Natural killer cell (primary cell): Measurements from ENCODE around the gene DYNC1H1. TPM values are rescaled to one million over a fixed set of nuclear protein-coding genes. Genes with fewer than 3 reads are reported as not detected.
A peak's percentile ranks its signal among the peaks of the same experiment; 100 is the strongest.

ENCODE experiments used
- ATAC-seq, 3 donors: fragments of 150-1000 bp in 2 of 3; fragments of 200-7000 bp in 1 of 3; cut with Tn5 transposase; 1 replicate in 1 of 3; 2 replicates in 2 of 3; pipeline ENCODE4 v1.10.0; 2021; ENCODE audit warnings: mild to moderate bottlenecking in 2 of 3, moderate library complexity in 2 of 3
- DNase-seq, 2 donors: peaks; one replicate each; pipeline versions ENCODE4 v3.0.0 to v3.0.0-alpha.2; 2013 to 2021; ENCODE audit warnings: mixed read lengths in 1 of 2
- H3K27ac ChIP-seq: one replicate; pipeline ENCODE4 v1.5.1; 2013; ENCODE audit warnings: mild to moderate bottlenecking, low read length
- H3K27me3 ChIP-seq: one replicate; pipeline ENCODE4 v1.6.1; 2013; ENCODE audit warnings: low read length; ENCODE audit not compliant: control insufficient read depth, insufficient read depth
- H3K36me3 ChIP-seq: one replicate; pipeline ENCODE4 v1.6.1; 2013; ENCODE audit warnings: low read length; ENCODE audit not compliant: control insufficient read depth, insufficient read depth
- H3K4me1 ChIP-seq: one replicate; pipeline ENCODE4 v1.6.1; 2013; ENCODE audit warnings: low read length; ENCODE audit not compliant: control insufficient read depth, insufficient read depth
- H3K4me3 ChIP-seq: one replicate; pipeline ENCODE4 v1.5.1; 2013; ENCODE audit warnings: low read length
- H3K9me3 ChIP-seq: one replicate; pipeline ENCODE4 v1.6.1; 2013; ENCODE audit warnings: low read length; ENCODE audit not compliant: control insufficient read depth, insufficient read depth
- H3K27ac Mint-ChIP-seq, 2 donors: one replicate each; pipeline ENCODE4 v1.8.0; 2022; ENCODE audit warnings: mild to moderate bottlenecking in 2 of 2, mixed read lengths in 2 of 2, moderate library complexity in 1 of 2
- H3K27me3 Mint-ChIP-seq, 2 donors: one replicate each; pipeline ENCODE4 v1.8.0; 2022; ENCODE audit warnings: low read depth in 2 of 2, mixed read lengths in 2 of 2
- H3K36me3 Mint-ChIP-seq: one replicate; pipeline ENCODE4 v1.8.0; 2022; ENCODE audit warnings: mixed read lengths
- H3K4me1 Mint-ChIP-seq, 2 donors: one replicate each; pipeline ENCODE4 v1.8.0; 2022; ENCODE audit warnings: mixed read lengths in 2 of 2
- H3K4me3 Mint-ChIP-seq: one replicate; pipeline ENCODE4 v1.8.0; 2022; ENCODE audit warnings: mild to moderate bottlenecking, moderate library complexity, mixed read lengths
- H3K9me3 Mint-ChIP-seq, 2 donors: one replicate each; pipeline ENCODE4 v1.8.0; 2022; ENCODE audit warnings: mixed read lengths in 2 of 2
- WGBS: methylation state at CpG from one replicate; pipeline ENCODE4 v1.1.7; 2013; ENCODE audit warnings: missing lambda C conversion rate; ENCODE audit not compliant: insufficient coverage; 5-methylcytosine and 5-hydroxymethylcytosine counted together
- intact Hi-C: fragments of 100-400 bp; cut with micrococcal nuclease; formaldehyde crosslinking; loops from one replicate; pipeline ENCODE4 v1.14.2; 2022
- total RNA-seq, 4 donors: library from RNA; stranded (reverse); fragments of 120-200 nt in 1 of 4; gene quantifications; one replicate each; pipeline versions ENCODE4 v1.2.3 to v1.2.4, GENCODE V29; 2013 to 2022
- TF ChIP-seq, protein P1 (sequence below): fragments of 200-600 bp; IDR thresholded peaks from one replicate; pipeline ENCODE4 v1.8.0; 2022; ENCODE audit warnings: antibody characterized with exemption

Gene DYNC1H1
- total RNA-seq, 3 donors from 2014 or later (not counting 1 experiment from before 2014, with no cell fraction given) = 313 to 381 (median 349) TPM

DNA sequence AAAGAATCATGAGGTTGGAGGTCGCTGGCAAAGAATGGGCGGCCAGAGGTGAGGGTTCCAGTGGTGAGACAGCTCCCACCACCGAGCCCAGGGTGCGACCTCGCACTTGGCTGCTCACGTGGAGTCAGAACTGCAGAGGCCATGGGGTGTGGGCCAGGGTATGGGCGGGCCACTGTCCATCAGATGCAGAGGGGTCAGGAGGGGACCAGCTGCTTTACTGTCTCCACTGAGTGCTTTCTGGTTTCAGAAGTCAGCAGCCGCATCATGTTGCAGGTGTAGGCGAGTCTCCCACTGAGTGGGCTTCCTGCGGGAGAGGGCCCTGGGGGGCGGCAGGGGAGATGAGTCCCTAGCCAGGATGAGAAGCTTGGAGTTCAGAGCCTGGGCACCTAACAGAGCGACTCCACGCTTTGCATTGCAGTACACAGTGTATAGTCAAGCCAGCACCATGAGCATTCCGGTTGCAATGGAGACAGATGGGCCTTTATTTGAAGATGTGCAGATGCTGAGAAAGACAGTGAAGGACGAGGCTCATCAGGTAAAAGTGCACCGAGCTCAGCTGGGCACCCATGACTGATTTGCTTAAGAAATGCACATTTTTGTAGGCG, 46.9 kb upstream of the DYNC1H1 start:
- Mint-ChIP-seq H3K9me3 (no peaks in the 10 kb centered on the region), H3K4me3 (no peak overlapping the region), H3K4me1 (peaks cover 18 to 24% of the 10 kb centered on the region in 2 donors), H3K27ac (peak overlapping the region; percentile 88), H3K36me3 (no peaks in the 10 kb centered on the region), H3K27me3 (no peaks in the 10 kb centered on the region)
- Histone ChIP-seq H3K27ac (no peak overlapping the region), H3K9me3 (no peaks in the 10 kb centered on the region), H3K27me3 (no peaks in the 10 kb centered on the region), H3K4me1 (no peaks in the 10 kb centered on the region), H3K4me3 (no peak overlapping the region), H3K36me3 (peaks cover 63% of the 10 kb centered on the region)
- intact Hi-C loops = no loop called here
- TF ChIP-seq, protein P1, sequence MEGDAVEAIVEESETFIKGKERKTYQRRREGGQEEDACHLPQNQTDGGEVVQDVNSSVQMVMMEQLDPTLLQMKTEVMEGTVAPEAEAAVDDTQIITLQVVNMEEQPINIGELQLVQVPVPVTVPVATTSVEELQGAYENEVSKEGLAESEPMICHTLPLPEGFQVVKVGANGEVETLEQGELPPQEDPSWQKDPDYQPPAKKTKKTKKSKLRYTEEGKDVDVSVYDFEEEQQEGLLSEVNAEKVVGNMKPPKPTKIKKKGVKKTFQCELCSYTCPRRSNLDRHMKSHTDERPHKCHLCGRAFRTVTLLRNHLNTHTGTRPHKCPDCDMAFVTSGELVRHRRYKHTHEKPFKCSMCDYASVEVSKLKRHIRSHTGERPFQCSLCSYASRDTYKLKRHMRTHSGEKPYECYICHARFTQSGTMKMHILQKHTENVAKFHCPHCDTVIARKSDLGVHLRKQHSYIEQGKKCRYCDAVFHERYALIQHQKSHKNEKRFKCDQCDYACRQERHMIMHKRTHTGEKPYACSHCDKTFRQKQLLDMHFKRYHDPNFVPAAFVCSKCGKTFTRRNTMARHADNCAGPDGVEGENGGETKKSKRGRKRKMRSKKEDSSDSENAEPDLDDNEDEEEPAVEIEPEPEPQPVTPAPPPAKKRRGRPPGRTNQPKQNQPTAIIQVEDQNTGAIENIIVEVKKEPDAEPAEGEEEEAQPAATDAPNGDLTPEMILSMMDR = no peak
- peak in 1 of 3 donors; percentile 30 for ATAC-seq
- 85% methylated on average over 17 of the region's 17 CpGs for WGBS
- DNase-seq = no peak

DNA sequence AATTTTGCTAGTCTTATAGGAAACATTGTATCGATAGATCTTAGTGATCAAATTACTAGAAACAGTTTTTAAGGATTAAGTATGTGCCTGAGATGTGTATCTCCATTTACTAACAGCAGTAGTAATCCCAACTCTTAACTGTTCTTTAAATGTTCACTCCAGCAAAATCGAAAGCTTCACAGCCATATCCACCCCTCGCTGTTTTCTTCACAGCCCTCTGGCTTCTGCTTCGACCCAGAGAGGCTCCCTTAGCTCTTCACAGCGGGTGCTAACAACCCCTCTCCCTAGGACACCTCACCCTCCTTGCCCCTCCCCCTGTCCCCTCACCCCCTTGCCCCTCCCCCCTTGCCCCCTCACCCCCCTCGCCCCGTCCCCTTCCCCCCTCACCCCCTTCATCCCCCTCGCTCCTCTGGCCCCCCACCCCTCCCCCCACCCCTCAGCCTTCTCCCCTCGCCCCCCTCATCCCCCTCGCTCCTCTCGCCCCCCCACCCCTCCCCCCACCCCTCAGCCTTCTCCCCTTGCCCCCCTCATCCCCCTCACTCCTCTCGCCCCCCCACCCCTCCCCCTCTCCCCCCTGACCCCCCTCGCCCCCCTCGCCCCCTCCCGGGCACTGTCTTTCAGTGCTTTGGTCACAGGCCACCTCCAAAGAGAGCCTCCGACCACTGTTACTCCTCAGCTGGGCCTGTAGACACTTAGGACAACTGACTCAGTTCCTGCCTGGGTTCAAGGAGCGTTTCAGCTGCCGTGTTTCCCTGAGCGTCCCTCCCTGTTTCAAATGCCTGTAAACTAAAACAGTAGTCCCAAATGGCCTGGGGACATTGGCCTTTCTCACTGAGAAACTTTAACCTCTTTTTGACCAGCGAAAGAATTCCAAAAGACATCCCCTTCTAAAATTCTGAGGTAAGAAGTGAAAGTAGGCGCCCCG, 46.0 kb upstream of the DYNC1H1 start:
- Mint-ChIP-seq H3K4me1 (peaks cover 18 to 24% of the 10 kb centered on the region in 2 donors), H3K27ac (peak overlapping the region; percentile 88), H3K27me3 (no peaks in the 10 kb centered on the region), H3K4me3 (no peak overlapping the region), H3K36me3 (no peaks in the 10 kb centered on the region), H3K9me3 (no peaks in the 10 kb centered on the region)
- intact Hi-C loops = no loop called here
- Histone ChIP-seq H3K4me3 (no peak overlapping the region), H3K27ac (no peak overlapping the region), H3K4me1 (no peaks in the 10 kb centered on the region), H3K9me3 (no peaks in the 10 kb centered on the region), H3K36me3 (peaks cover 63% of the 10 kb centered on the region), H3K27me3 (no peaks in the 10 kb centered on the region)
- WGBS = 96% methylated on average over 10 of the region's 22 CpGs
- TF ChIP-seq, protein P1 = no peak
- no peak for ATAC-seq
- no peak for DNase-seq

DNA sequence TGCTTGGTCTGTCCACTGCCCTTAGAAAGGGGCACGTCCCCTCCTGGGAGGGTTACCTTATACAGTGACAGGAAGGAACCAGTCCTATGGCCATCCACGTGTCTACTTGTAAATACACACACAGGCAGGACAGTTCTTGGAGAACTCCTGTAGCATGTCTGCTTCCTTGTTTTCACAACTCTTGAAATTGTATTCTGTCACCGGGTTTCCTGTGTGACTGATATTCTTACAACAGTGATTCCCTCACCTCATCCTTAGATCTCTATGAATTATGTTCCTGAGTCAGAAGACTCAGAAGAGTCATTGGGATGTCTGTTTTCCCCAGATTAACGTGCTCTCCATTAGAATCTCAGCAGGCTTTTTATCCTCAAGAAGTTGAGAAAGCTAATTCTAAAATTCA, 44.1 kb upstream of the DYNC1H1 start:
- Mint-ChIP-seq H3K9me3 (no peaks in the 10 kb centered on the region), H3K36me3 (no peaks in the 10 kb centered on the region)
- ATAC-seq = no peak

More for the DNA sequence above, 44.1 kb upstream of the DYNC1H1 start:
- Mint-ChIP-seq H3K27me3 (no peaks in the 10 kb centered on the region), H3K27ac (peak overlapping the region; percentile 51 to 73), H3K4me3 (no peak overlapping the region), H3K4me1 (peaks cover 18 to 24% of the 10 kb centered on the region in 2 donors)
- no peaks in the 10 kb centered on the region for H3K9me3 ChIP-seq
- no peaks in the 10 kb centered on the region for H3K27me3 ChIP-seq
- H3K4me3 ChIP-seq = no peak overlapping the region
- no peaks in the 10 kb centered on the region for H3K4me1 ChIP-seq
- TF ChIP-seq, protein P1 = no peak
- DNase-seq = no peak
- intact Hi-C loops = no loop called here
- peaks cover 53% of the 10 kb centered on the region for H3K36me3 ChIP-seq
- H3K27ac ChIP-seq = no peak overlapping the region
- 89% methylated on average over 4 of the region's 4 CpGs for WGBS
